Uterus (tissue), 4 donors: ENCODE measurements around the gene DHRS1. TPM values are rescaled to one million over a fixed set of nuclear protein-coding genes. Genes with fewer than 3 reads are reported as not detected.
A peak's percentile ranks its signal among the peaks of the same experiment; 100 is the strongest.

Source experiments
- DNase-seq, 2 donors: peaks; one replicate each; pipeline ENCODE4 v3.0.0-alpha.2; 2019 to 2020
- H3K27ac ChIP-seq, 2 donors: fragments of 200-600 bp; sonication (generic); 1 replicate in 1 of 2; 2 replicates in 1 of 2; pipeline ENCODE4 v1.5.1; 2016 to 2018
- H3K27me3 ChIP-seq, 2 donors: fragments of 200-600 bp; sonication (generic); one replicate each; pipeline ENCODE4 v1.5.1; 2018 to 2019; ENCODE audit warnings: control low read depth in 1 of 2
- H3K36me3 ChIP-seq, 2 donors: fragments of 200-600 bp; sonication (generic); one replicate each; pipeline ENCODE4 v1.5.1; 2019; ENCODE audit warnings: control low read depth in 1 of 2
- H3K4me1 ChIP-seq, 2 donors: fragments of 200-600 bp; sonication (generic); one replicate each; pipeline ENCODE4 v1.5.1; 2018 to 2019; ENCODE audit warnings: control low read depth in 1 of 2
- H3K4me3 ChIP-seq, 2 donors: fragments of 200-600 bp; sonication (generic); 1 replicate in 1 of 2; 2 replicates in 1 of 2; pipeline ENCODE4 v1.5.1; 2018 to 2019; ENCODE audit warnings: mild to moderate bottlenecking in 1 of 2
- H3K9me3 ChIP-seq, 2 donors: fragments of 200-600 bp; sonication (generic); one replicate each; pipeline ENCODE4 v1.5.1; 2019; ENCODE audit warnings: control low read depth in 1 of 2
- CTCF ChIP-seq, 4 experiments: fragments of 200-600 bp in 2 of 4; fragments of 450-650 bp in 2 of 4; sonication (generic) in 2 of 4; IDR thresholded peaks; one replicate each; pipeline ENCODE4 v1.5.1; 2016 to 2019; ENCODE audit warnings: antibody characterized with exemption in 4 of 4, mild to moderate bottlenecking in 2 of 4, moderate library complexity in 1 of 4
- POLR2A ChIP-seq, 2 donors: fragments of 450-650 bp; IDR thresholded peaks; one replicate each; pipeline ENCODE4 v1.6.1; 2016; ENCODE audit warnings: antibody characterized with exemption in 2 of 2, mild to moderate bottlenecking in 1 of 2, moderate library complexity in 1 of 2
- intact Hi-C: fragments of 100-400 bp; cut with DNase I; formaldehyde crosslinking; loops from one replicate; pipeline ENCODE4 v1.15.1; 2023; ENCODE audit warnings: low total_unique reads
- total RNA-seq, 4 donors: library from RNA; depleted of rRNA in 3 of 4; stranded (reverse); fragments of >200 nt in 3 of 4; gene quantifications; one replicate each; pipeline versions ENCODE4 v1.1.0 to v1.2.4, GENCODE V29; 2014 to 2023
- donor health status: DM: yes; HTN: yes; CAD: no.

DHRS1 gene
- total RNA-seq, 4 donors from 2014 or later = 17.0 to 52.4 (median 37.7) TPM

- Histone ChIP-seq H3K9me3 (no peaks in the 10 kb centered on the region), H3K4me1 (peaks cover 5 to 20% of the 10 kb centered on the region in 2 donors), H3K36me3 (no peaks in the 10 kb centered on the region), H3K27ac (peak overlapping the region; percentile 78 to 80), H3K27me3 (no peaks in the 10 kb centered on the region), H3K4me3 (no peak overlapping the region)
- intact Hi-C loops = no loop called here
- DNase-seq = no peak
- no peak for TF ChIP-seq CTCF (IDR thresholded peaks at IDR 0.05)
- TF ChIP-seq POLR2A (IDR thresholded peaks at IDR 0.05) = no peak
Measured at GRCh38 chr14:24312736-24313507, 13.3 kb upstream of the DHRS1 start.

DNA sequence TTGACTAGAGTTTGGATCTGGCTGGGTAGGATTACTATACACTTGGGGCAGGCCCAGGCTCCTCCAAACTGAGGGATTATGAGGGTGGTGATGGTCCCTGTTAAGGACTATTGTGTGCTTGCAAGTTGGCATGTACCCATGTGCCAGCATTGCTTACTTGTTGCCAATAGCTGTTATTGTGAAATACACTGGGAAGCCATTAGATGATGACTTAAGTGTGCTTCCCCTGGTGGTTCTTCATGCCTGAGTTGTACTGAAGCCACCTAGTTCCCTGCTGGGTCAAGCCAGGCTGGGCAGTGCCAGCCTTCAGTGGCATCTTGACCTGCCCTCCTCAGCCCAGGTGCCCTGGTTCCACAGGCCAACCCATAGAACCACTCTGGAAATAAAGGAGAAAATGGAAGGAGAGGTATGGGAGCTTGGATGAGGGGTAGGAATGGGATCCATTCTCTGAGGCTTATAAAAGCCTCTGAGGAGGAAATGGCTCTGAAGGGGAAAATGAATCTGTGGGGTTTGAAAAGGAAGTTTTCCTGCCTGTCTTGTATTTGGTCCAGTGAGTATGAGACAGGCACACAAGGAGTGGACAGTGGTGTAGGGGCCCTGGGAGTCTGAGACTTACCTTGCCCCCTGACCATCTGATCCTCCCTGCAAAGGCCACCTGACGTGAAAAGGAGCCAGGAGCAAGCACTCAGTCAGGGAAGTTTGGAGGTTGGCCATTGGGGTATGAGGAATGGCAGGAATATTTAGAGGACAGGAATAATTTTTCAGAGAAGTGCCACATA, 12.4 kb upstream of the DHRS1 start:
- peak overlapping the region in 1 of 2 donors; percentile 61 for H3K4me3 ChIP-seq
- H3K36me3 ChIP-seq = no peaks in the 10 kb centered on the region
- no peaks in the 10 kb centered on the region for H3K9me3 ChIP-seq
- no peaks in the 10 kb centered on the region for H3K27me3 ChIP-seq
- peaks cover 5 to 20% of the 10 kb centered on the region in 2 donors for H3K4me1 ChIP-seq
- peak overlapping the region; percentile 78 to 80 for H3K27ac ChIP-seq
- intact Hi-C loops = no loop called here
- DNase-seq = no peak
- TF ChIP-seq POLR2A (IDR thresholded peaks at IDR 0.05) (no peak), CTCF (IDR thresholded peaks at IDR 0.05) (no peak)

- Histone ChIP-seq H3K27me3 (no peaks in the 10 kb centered on the region), H3K27ac (peak within 1 kb of the TSS; percentile 78 to 80), H3K9me3 (no peaks in the 10 kb centered on the region), H3K4me1 (peaks cover 5 to 11% of the 10 kb centered on the region in 2 donors), H3K36me3 (no peaks in the 10 kb centered on the region), H3K4me3 (peak within 1 kb of the TSS; percentile 32 to 61)
- TF ChIP-seq POLR2A (IDR thresholded peaks at IDR 0.05) (peak in 1 of 2 donors; percentile 30), CTCF (IDR thresholded peaks at IDR 0.05) (peak in 2 of 4 experiments; percentile 28 to 35)
- peak in 1 of 2 donors; percentile 73 for DNase-seq
- intact Hi-C loops = no loop called here
Measured at GRCh38 chr14:24310646-24311604, 11.3 kb upstream of the DHRS1 start, which contains the start of gene LTB4R. Gene LTB4R (plus strand): TSS chr14:24311502. CDS start chr14:24315652, 4,150 bp downstream.

- intact Hi-C loops = no loop called here
- no peak for TF ChIP-seq CTCF (IDR thresholded peaks at IDR 0.05)
- no peak for TF ChIP-seq POLR2A (IDR thresholded peaks at IDR 0.05)
- H3K4me3 ChIP-seq = peak overlapping the region in 1 of 2 donors; percentile 61
- H3K27me3 ChIP-seq = no peaks in the 10 kb centered on the region
- H3K36me3 ChIP-seq = no peaks in the 10 kb centered on the region
- H3K9me3 ChIP-seq = no peaks in the 10 kb centered on the region
- DNase-seq = no peak
- peak overlapping the region; percentile 78 to 80 for H3K27ac ChIP-seq
- H3K4me1 ChIP-seq = peaks cover 5 to 11% of the 10 kb centered on the region in 2 donors
Measured at GRCh38 chr14:24310265-24310645, 10.7 kb upstream of the DHRS1 start.
